Neural progenitor cell (in vitro differentiated cells): ENCODE results near the gene ALDH3A1.

Experiments used
- EZH2phosphoT487 ChIP-seq: fragments of 200-600 bp; sonication (generic); IDR thresholded peaks from 2 replicates; pipeline ENCODE4 v1.6.1; 2017; ENCODE audit warnings: antibody characterized with exemption
- TF ChIP-seq, protein P1 (sequence below): fragments of 200-600 bp; sonication (generic); IDR thresholded peaks from 2 replicates; pipeline ENCODE4 v1.5.1; 2017; ENCODE audit warnings: antibody characterized with exemption, mild to moderate bottlenecking

GRCh38 chr17:19708431-19709175 lies 39.5 kb downstream of the ALDH3A1 start:
- TF ChIP-seq, protein P1, sequence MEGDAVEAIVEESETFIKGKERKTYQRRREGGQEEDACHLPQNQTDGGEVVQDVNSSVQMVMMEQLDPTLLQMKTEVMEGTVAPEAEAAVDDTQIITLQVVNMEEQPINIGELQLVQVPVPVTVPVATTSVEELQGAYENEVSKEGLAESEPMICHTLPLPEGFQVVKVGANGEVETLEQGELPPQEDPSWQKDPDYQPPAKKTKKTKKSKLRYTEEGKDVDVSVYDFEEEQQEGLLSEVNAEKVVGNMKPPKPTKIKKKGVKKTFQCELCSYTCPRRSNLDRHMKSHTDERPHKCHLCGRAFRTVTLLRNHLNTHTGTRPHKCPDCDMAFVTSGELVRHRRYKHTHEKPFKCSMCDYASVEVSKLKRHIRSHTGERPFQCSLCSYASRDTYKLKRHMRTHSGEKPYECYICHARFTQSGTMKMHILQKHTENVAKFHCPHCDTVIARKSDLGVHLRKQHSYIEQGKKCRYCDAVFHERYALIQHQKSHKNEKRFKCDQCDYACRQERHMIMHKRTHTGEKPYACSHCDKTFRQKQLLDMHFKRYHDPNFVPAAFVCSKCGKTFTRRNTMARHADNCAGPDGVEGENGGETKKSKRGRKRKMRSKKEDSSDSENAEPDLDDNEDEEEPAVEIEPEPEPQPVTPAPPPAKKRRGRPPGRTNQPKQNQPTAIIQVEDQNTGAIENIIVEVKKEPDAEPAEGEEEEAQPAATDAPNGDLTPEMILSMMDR: no peak
- no peak for TF ChIP-seq EZH2phosphoT487
